Measurements from ENCODE around the gene FRY. TPM values are rescaled to one million over a fixed set of nuclear protein-coding genes. Genes with fewer than 3 reads are reported as not detected.

FRY gene
- total and polyA plus RNA-seq, 2 of the 13 experiments (the other 11 are each of a cell fraction or from before 2014, with no cell fraction given) = 8.2 to 13.1 TPM

- TF ChIP-seq HOMEZ (CRISPR knock-in tag; IDR thresholded peaks at IDR 0.05; ENCODE audit: low read depth) (peak; percentile 17; the same call in 1 of the 2 replicates), RFX5 (IDR thresholded peaks at IDR 0.05; ENCODE audit: low read depth, low read length) (no peak), BCL6 (CRISPR knock-in tag; IDR thresholded peaks at IDR 0.05) (peak; percentile 43; the same call in 1 of the 2 replicates), ZNF800 (CRISPR knock-in tag; IDR thresholded peaks at IDR 0.05) (no peak)
Observed at GRCh38 chr13:32140109-32140508, 108.5 kb downstream of the FRY start (continued).

GRCh38 chr13:32141462-32141861, 109.9 kb downstream of the FRY start:
- in situ Hi-C loops (cut with HindIII; ENCODE audit: extremely low pct_ligation_motif_present, low pct_unique_long_range_greater_than_20kb) (loop anchor here (25.0 kb wide), 1 partner anchor 104 kb away; the partner anchor contains the start of gene FRY), intact Hi-C loops (cut with micrococcal nuclease; ENCODE audit: unreplicated experiment) (loop anchor here (5.0 kb wide), 2 partner anchors 59 to 124 kb away; no protein-coding TSS in a partner anchor)
- FAIRE-seq (no peak), ATAC-seq (no peak), DNase-seq (ENCODE audit: low spot score) (no peak)
- Histone ChIP-seq H3K4me1 (ENCODE audit: insufficient read depth, low read length) (peaks cover 69% of the 10 kb centered on the region), H3K4me2 (ENCODE audit: low read depth, low read length) (no peak overlapping the region), H4K20me1 (ENCODE audit: insufficient read depth, low read length) (no peaks in the 10 kb centered on the region), H2AFZ (ENCODE audit: low read length) (no peak overlapping the region), H3K4me3 (replicated peaks in 1 of 3; ENCODE audit: insufficient read depth in 1 of 3, low read depth in 2 of 3, low read length in 3 of 3) (no peak overlapping the region), H3K9me3 (ENCODE audit: low read length) (no peaks in the 10 kb centered on the region), H3K36me3 (replicated peaks in 1 of 2; ENCODE audit: control insufficient read depth in 1 of 2, insufficient read depth in 2 of 2, low read length in 2 of 2) (no peaks in the 10 kb centered on the region), H3K79me2 (ENCODE audit: insufficient read depth, low read length) (no peaks in the 10 kb centered on the region), H3K9ac (ENCODE audit: insufficient read depth, low read depth, low read length) (no peak overlapping the region), H3K27ac (ENCODE audit: extremely low read length, insufficient read depth, low read length) (peak overlapping the region; percentile 66), H3K27me3 (ENCODE audit: control insufficient read depth in 1 of 2, insufficient read depth in 2 of 2, low read length in 2 of 2) (no peaks in the 10 kb centered on the region)
- 33% methylated on average over 1 of the region's 1 CpG for WGBS (ENCODE audit: low lambda C conversion rate)
- POLR2A ChIA-PET = no interaction called here
- CTCF ChIA-PET (ENCODE audit: low intra/inter-chr PET ratio, low total read pairs) = no interaction called here
- BruUV-seq (replicated peaks) = no TSS peak
- no peak for TF ChIP-seq DDIT3 (CRISPR knock-in tag; IDR thresholded peaks at IDR 0.05)
- TF ChIP-seq ATF3 (CRISPR knock-in tag; IDR thresholded peaks at IDR 0.05) = peak; percentile 74; the same call in 1 of the 2 replicates
- no peak for TF ChIP-seq ZNF350 (CRISPR knock-in tag; IDR thresholded peaks at IDR 0.05; ENCODE audit: borderline replicate concordance, low read depth)
- TF ChIP-seq CEBPG (CRISPR knock-in tag; IDR thresholded peaks at IDR 0.05) = peak; percentile 81
- TF ChIP-seq HNF4A (CRISPR knock-in tag; IDR thresholded peaks at IDR 0.05) = peak; percentile 33; the same call in 1 of the 2 replicates
- TF ChIP-seq CHD4 (IDR thresholded peaks at IDR 0.05; ENCODE audit: borderline replicate concordance, low read length) = 0 out of 2 replicates have a peak, but pooled peaks have one; percentile 4
- no peak for TF ChIP-seq ZNF318 (CRISPR knock-in tag; IDR thresholded peaks at IDR 0.05)

Data from HepG2 (cell line).